OCI-LY1 (cell line): ENCODE data around the gene TBC1D14.

Experiments
- CTCF ChIP-seq: fragments of 200-600 bp; sonication (generic), shearing (Covaris generic); IDR thresholded peaks from 2 replicates; pipeline ENCODE4 v1.5.1; 2017; ENCODE audit warnings: mild to moderate bottlenecking, antibody characterized with exemption, low read length, moderate library complexity, mixed read lengths
- EZH2 ChIP-seq: fragments of 200-600 bp; sonication (generic), shearing (Covaris generic); IDR thresholded peaks from 2 replicates; pipeline ENCODE4 v1.8.0; 2017; ENCODE audit warnings: borderline replicate concordance, mixed run types, mild to moderate bottlenecking, antibody characterized with exemption, low read length, moderate library complexity, mixed read lengths

DNA sequence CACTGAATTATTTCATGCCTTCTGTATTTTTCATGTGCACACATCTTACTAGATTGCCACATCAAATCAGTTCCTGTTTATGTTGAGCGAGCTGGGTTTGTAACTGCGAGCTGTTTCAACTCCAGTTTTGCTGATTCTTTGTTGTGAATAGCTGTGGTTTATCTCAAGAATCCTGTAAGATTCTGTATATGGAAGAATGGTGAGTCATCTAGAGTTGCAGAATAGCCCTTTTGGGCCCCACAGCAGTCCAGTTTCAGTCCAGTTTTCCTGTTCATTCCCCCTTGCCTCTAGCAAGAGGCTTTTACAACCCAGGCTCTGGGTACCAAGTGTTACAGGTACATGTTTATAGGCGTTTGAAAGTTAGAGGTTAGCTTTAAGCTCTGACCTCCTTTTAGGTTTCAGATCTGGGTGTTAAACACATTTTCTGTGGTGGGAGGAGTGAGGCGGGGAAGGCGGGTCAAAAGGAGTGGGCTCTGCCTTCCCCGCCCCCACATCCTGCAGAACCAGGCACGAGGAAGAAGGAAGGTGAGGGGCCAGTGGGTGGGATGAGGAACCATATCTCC is 32.7 kb downstream of the TBC1D14 start:
- no peak for TF ChIP-seq CTCF
- TF ChIP-seq EZH2, result no peak
